Psoas muscle (tissue), 8 donors: ENCODE data around the gene CHCHD6. TPM values are rescaled to one million over a fixed set of nuclear protein-coding genes. Genes with fewer than 3 reads are reported as not detected.
A peak's percentile ranks its signal among the peaks of the same experiment; 100 is the strongest.

ENCODE experiments used
- ATAC-seq, 4 donors: fragments of 200-7000 bp; cut with Tn5 transposase; one replicate each; pipeline ENCODE4 v1.9.1; 2020; ENCODE audit warnings: moderate library complexity in 3 of 4, mild to moderate bottlenecking in 2 of 4
- DNase-seq, 2 donors: peaks; one replicate each; pipeline ENCODE4 v3.0.0-alpha.2; 2020
- H3K27ac ChIP-seq: fragments of 200-600 bp; one replicate; pipeline ENCODE4 v1.8.0; 2022
- H3K27me3 ChIP-seq, 3 donors: fragments of 200-600 bp in 1 of 3; one replicate each; pipeline versions ENCODE4 v1.6.1 to v1.8.0; 2013 to 2022; ENCODE audit warnings: low read length in 2 of 3, mild to moderate bottlenecking in 2 of 3, moderate library complexity in 1 of 3; ENCODE audit not compliant: insufficient read depth in 3 of 3
- H3K36me3 ChIP-seq, 2 donors: fragments of 200-600 bp in 1 of 2; one replicate each; pipeline versions ENCODE4 v1.6.1 to v1.8.0; 2013 to 2022; ENCODE audit warnings: low read depth in 1 of 2, mild to moderate bottlenecking in 1 of 2, moderate library complexity in 1 of 2; ENCODE audit not compliant: insufficient read depth in 1 of 2
- H3K4me1 ChIP-seq: fragments of 200-600 bp; one replicate; pipeline ENCODE4 v1.8.0; 2022
- H3K4me3 ChIP-seq: fragments of 200-600 bp; one replicate; pipeline ENCODE4 v1.8.0; 2022; ENCODE audit warnings: mild to moderate bottlenecking
- H3K9me3 ChIP-seq: fragments of 200-600 bp; one replicate; pipeline ENCODE4 v1.8.0; 2022
- CTCF ChIP-seq: fragments of 200-600 bp; IDR thresholded peaks from one replicate; pipeline ENCODE4 v1.8.0; 2022; ENCODE audit warnings: antibody characterized with exemption
- WGBS, 3 donors: extraction: QIAGEN DNeasy Blood & Tissue Kit; methylation state at CpG; one replicate each; pipeline versions ENCODE4 v1.1.6 to v1.1.7; 2013; 5-methylcytosine and 5-hydroxymethylcytosine counted together
- intact Hi-C, 2 donors: fragments of 100-400 bp; cut with DNase I; formaldehyde crosslinking; loops; one replicate each; pipeline versions ENCODE4 v1.11.0 to v1.14.2; 2022
- polyA plus RNA-seq, 3 donors: library from polyadenylated mRNA; stranded (reverse); fragments of 200-250 nt; gene quantifications; one replicate each; pipeline ENCODE4 v1.2.3, GENCODE V29; 2013
- total RNA-seq, 4 donors: library from RNA; stranded (reverse); fragmentation: NEBNext Ultra II Directional in 2 of 4; extraction: Animal tissue kit (Norgen Biotek cat#: 25700) in 2 of 4; gene quantifications; one replicate each; pipeline versions ENCODE4 v1.2.1 to v1.2.4, GENCODE V29; 2021 to 2023
- donor health status: healthy with polysubstance abuse.
- donor health status: DM: no; HTN: no; CAD: no; lungs with moderate emphysema.
- donor health status: Bipolar disorder and iron deficiency.
- donor health status: healthy.
- donor health status: DM: yes; HTN: yes; CAD: no.
- donor health status: DM: no; HTN: no; CAD: no.
- donor health status: DM: no; HTN: no; CAD: no.
- donor health status: DM: yes; HTN: yes; CAD: no.

CHCHD6 gene
- total and polyA plus RNA-seq, 7 donors = 2.4 to 13.8 (median 3.5) TPM

- H3K27ac ChIP-seq = no peak overlapping the region
- no peaks in the 10 kb centered on the region for H3K27me3 ChIP-seq
- H3K4me3 ChIP-seq = no peak overlapping the region
- no peak for DNase-seq
- H3K9me3 ChIP-seq = no peaks in the 10 kb centered on the region
- WGBS, 3 donors = 91 to 92% (median 91%) methylated on average over 13 of the region's 13 CpGs
- intact Hi-C loops = no loop called here
- no peaks in the 10 kb centered on the region for H3K36me3 ChIP-seq
- H3K4me1 ChIP-seq = no peaks in the 10 kb centered on the region
- no peak for TF ChIP-seq CTCF
- ATAC-seq = no peak
Measured at GRCh38 chr3:126834596-126835471, 130.8 kb downstream of the CHCHD6 start.

GRCh38 chr3:126835472-126836219, 131.6 kb downstream of the CHCHD6 start:
- WGBS, 3 donors = 86 to 89% (median 87%) methylated on average over 9 of the region's 9 CpGs
- Histone ChIP-seq H3K27ac (no peak overlapping the region), H3K36me3 (no peaks in the 10 kb centered on the region), H3K27me3 (no peaks in the 10 kb centered on the region), H3K4me3 (no peak overlapping the region), H3K4me1 (no peaks in the 10 kb centered on the region), H3K9me3 (no peaks in the 10 kb centered on the region)
- ATAC-seq (peak in 2 of 4 donors; percentile 44 to 58), DNase-seq (no peak)
- no peak for TF ChIP-seq CTCF
- intact Hi-C loops = no loop called here

- Histone ChIP-seq H3K36me3 (no peaks in the 10 kb centered on the region), H3K27ac (no peak overlapping the region), H3K27me3 (no peaks in the 10 kb centered on the region), H3K4me1 (no peaks in the 10 kb centered on the region), H3K9me3 (no peaks in the 10 kb centered on the region), H3K4me3 (no peak overlapping the region)
- TF ChIP-seq CTCF = no peak
- DNase-seq (no peak), ATAC-seq (no peak)
- intact Hi-C loops = no loop called here
- 92 to 96% (median 95%) methylated on average over 10 of the region's 10 CpGs for whole genome bisulfite sequencing, 3 donors
Measured at GRCh38 chr3:126836220-126836860, 132.3 kb downstream of the CHCHD6 start.

- TF ChIP-seq CTCF = no peak
- DNase-seq = no peak
- ATAC-seq = no peak
- no peaks in the 10 kb centered on the region for H3K9me3 ChIP-seq
- no peaks in the 10 kb centered on the region for H3K27me3 ChIP-seq
- intact Hi-C loops = no loop called here
- no peaks in the 10 kb centered on the region for H3K4me1 ChIP-seq
- H3K27ac ChIP-seq = no peak overlapping the region
- 83 to 91% (median 88%) methylated on average over 4 of the region's 4 CpGs for WGBS, 3 donors
- H3K36me3 ChIP-seq = no peaks in the 10 kb centered on the region
- no peak overlapping the region for H3K4me3 ChIP-seq
Measured at GRCh38 chr3:126837773-126838172, 133.7 kb downstream of the CHCHD6 start.
